ENCODE measurements around the gene CAMTA2.

GRCh38 chr17:4928881-4929280 lies 58.6 kb downstream of the CAMTA2 start:
- TF ChIP-seq POLR2AphosphoS5 (IDR thresholded peaks at IDR 0.05; ENCODE audit: low read depth, low read length), result no peak
- no peak for TF ChIP-seq TAF1 (IDR thresholded peaks at IDR 0.05; ENCODE audit: borderline replicate concordance, insufficient read depth, low read length)
- no peak for TF ChIP-seq REST (IDR thresholded peaks at IDR 0.05; ENCODE audit: insufficient read depth in 1 of 2, low read depth in 2 of 2, low read length in 2 of 2)
- TF ChIP-seq FOXP2 (optimal IDR thresholded peaks at IDR 0.05; ENCODE audit: borderline replicate concordance, extremely low read depth, extremely low read length, insufficient read depth), result no peak
- TF ChIP-seq SIN3A (IDR thresholded peaks at IDR 0.05; ENCODE audit: borderline replicate concordance, insufficient read depth, low read length), result no peak
